HG03520 (cell line): ENCODE measurements around the gene NR3C1.

ENCODE experiments used
- ATAC-seq: cut with Tn5 transposase; IDR thresholded peaks from one replicate; pipeline ENCODE4 v1.9.1; 2021; ENCODE audit warnings: mild to moderate bottlenecking, moderate library complexity; ENCODE audit not compliant: unreplicated experiment

Gene NR3C1

DNA sequence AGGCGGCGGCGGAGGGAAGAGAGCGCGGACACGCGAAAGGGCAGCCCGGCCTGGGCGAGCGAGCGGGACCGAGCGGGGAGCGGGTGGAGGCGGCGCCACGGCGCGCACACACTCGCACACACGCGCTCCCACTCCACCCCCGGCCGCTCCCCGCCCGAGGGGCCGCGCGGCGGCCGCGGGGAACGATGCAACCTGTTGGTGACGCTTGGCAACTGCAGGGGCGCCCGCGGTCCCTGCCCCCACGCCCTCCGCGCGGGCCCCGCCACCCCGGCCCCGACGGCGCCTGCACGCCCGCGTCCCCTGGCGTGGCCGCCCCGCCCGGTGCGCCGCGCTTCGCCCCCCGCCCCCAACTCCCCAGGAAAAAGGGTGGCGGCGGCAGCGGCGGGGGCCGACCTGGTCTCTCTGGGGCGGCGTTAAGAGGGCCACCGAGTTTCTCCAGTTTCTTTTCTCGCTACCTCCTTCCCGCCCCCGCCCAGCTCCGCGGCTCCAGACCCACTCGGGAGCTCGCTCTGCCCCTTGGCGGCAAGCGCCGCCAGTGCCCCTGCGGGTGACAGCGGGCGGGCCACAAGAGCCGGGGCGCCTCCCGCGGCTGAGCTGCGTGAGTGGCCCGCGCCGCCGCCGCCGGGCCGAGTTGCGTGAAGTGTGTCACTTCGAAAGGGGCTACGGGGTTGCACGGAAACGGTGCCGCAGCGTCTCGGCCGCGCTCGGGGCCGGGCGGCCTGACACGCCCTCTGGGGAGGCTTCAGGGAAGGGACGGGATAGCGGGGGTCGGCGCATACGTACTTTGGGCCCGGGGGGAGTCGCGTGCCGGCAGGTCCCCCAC is at the start of gene NR3C1:
Gene NR3C1, minus strand, starts transcription at position 94 of the 823 bp plus-strand sequence. CDS start 2,847 bp downstream, outside the sequence.
- peak; percentile 54 for ATAC-seq

DNA sequence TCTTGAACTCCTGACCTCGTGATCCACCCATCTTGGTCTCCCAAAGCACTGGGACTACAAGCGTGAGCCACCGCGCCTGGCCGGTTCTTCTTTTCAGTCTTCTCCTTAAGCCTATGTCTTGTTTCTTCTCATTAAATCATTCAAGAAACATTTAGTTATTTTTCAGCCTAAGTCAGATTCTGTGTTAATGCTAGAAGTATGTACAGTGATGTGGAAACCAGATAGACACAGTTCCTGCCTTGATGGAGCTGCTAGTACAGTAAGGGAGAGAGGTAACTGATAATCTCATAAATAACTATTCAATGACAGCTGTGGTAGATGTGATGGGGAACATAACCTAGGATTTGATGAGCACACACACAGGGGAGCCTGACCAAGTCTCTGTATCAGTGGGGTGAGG is 46.3 kb upstream of the NR3C1 start:
- no peak for ATAC-seq

- no peak for ATAC-seq
Observed at GRCh38 chr5:143448518-143448917, 45.0 kb upstream of the NR3C1 start.

DNA sequence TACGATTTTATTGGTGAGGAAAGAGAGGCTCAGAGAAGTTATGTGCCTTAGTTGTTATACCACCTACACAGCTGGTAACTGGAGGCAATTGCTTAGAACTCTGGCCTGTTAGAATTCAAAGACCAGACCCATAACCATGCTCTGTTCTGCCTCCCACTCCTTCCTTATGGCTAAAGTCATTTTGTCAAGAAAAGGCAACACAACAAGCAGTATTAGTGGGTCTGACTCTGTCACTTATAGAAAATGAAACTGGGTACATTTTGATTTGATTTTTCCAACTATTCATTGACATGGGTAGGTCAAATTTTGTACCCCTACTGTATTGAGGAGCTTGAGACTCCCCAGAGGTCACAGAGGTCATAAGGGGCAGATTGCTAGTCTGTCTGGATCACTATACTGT is 44.5 kb upstream of the NR3C1 start:
- ATAC-seq: no peak

- peak; percentile 57 for ATAC-seq
Observed at GRCh38 chr5:143446535-143447226, 43.2 kb upstream of the NR3C1 start.

DNA sequence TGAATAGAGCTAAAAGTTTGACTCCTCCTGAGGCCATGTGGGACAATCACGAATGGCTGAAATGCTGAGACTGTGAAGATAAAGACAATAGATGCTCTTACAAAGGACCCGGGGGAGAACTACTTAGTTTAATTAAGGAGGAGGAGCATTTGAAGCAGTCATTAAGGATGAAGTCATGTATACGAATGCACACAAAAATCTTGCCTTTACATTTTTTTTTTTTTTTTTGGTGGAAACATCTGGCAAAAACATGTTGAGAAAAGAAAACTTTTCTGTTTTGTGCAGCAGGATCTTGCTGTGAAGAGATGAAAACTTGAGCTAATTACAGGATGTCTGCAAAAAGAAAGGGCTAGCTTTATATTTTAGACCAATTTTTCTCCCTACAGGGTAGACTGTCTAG is 42.3 kb upstream of the NR3C1 start:
- no peak for ATAC-seq

- ATAC-seq: no peak
Observed at GRCh38 chr5:143443330-143443729, 39.8 kb upstream of the NR3C1 start.

DNA sequence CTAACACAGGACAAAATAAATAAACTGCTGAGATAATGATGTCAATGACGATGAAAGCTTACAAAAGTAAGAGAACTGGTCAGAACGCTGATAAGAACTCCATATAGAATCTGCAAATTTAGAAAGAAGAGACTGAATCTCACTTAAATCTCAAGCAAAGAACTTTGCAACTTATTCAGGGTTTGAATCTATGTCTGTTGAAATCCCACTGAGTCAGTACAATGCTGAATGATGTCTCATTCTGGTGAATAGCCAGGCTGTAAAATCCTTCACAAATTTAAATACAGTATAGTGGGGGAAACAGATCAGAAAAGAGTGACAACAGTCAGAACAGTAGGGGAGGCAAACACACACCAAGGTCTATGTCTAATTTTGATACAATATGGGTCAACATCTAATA is 38.9 kb upstream of the NR3C1 start:
- no peak for ATAC-seq

- no peak for ATAC-seq
Observed at GRCh38 chr5:143440448-143441115, 37.1 kb upstream of the NR3C1 start.

DNA sequence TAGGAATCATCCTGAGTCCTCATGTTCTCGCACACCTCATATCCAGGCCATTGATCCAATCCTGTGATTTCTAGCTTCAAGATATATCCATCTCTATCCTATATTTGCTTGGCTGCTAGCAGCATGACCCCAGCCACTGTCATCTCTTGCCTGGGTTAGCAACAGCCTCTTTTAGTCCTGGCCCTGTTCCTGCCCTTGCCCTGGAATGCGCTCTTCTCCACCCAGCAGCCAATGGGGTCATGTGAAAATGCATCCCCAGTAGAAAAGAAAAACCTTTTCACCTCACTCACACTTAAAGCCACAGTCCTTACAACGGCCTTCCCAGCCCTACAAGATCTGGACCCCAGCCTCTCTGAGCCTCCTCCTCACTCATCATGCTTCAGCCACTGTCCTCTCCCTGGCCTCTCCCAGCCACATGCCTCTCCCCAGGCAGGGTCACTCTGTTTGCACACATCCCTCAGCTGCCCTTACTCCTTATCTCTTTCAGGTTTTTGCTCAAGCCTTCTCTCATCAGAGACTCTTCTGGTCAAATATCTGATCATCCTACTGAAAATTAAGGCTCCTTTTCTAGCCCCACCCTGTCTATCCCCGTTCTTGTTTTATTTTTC is 34.3 kb upstream of the NR3C1 start:
- ATAC-seq: no peak

DNA sequence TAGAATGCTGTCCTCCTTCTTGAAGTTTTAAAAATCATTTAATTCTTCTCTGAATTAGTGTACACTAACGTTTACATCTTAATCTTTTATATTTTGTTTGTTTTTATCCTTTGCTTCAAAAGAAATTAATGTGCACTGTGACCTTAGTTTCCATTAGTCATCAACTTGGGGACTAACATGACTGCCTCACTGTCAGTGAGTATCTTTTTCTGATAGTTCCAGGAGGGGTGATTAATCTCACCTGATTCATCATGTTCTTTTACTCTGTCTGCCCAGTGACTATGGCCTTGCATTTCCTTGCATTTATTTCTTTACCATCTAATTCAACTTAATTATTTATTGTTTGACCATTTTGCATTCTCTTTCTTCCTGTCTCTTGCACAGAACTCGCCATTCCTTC is 33.4 kb upstream of the NR3C1 start:
- ATAC-seq: no peak

DNA sequence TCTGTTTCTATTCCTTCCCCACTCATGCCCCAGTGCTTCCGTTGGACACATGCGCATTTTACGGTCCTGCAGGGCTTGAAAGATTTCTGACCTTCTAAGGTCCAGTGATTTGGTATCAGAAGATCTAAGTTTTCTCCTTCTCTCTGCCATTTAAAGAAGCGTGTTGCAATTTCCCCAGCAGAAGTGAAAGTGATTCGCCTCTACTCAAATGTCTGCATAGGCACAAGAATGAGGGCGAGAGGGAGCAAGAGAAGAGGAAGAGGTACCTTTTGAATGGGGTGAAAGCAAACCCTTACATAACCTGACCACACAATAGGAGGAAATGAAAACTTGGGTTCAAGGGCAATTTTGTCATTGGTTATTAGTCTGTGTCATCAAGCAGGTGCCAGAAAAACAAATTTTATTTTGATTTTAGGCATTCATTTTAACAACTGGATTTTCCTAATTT is 31.7 kb upstream of the NR3C1 start:
- peak; percentile 72 for ATAC-seq

GRCh38 chr5:143434261-143435209 is 31.0 kb upstream of the NR3C1 start:
- ATAC-seq: peak; percentile 32

DNA sequence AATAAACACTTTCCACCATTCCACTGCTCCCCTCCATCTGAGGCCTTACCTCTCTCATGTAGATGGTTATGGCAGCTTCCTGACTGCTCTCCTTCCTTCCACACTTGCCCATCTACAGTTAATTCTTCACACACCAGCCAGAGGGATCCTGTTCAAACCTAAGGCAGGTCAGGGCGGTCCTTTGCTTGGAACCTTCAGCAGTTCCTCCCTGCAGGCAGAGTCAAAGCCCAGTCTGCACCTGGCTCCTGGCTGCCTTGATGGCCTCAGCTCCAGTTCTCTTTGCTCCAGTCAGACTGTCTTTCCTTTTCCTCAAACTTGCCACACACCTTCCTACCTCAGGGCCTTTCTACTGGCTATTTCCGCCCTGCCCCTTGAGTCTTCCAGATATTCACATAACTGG is 30.2 kb upstream of the NR3C1 start:
- no peak for ATAC-seq

- peak; percentile 29 for ATAC-seq
Observed at GRCh38 chr5:143432658-143433239, 29.3 kb upstream of the NR3C1 start.

DNA sequence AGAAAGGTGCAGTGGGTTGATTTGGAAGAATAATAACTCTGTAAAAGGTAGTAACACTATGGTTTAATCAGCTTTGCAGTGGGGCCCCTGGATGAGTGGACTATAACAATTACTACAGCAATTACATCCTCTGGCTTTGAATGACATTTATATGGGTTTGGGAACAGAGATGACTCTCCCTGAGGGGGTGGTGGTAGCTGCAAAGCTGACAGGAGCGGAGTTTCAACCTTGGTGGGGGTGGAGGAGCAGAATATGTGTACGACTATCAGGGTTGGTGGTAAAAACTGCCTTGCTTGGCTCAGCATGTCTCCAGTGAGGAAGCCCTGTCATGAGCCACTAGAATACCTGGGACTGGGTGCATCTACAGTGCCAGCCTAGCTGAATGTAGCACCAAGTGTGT is 28.3 kb upstream of the NR3C1 start:
- ATAC-seq: no peak

DNA sequence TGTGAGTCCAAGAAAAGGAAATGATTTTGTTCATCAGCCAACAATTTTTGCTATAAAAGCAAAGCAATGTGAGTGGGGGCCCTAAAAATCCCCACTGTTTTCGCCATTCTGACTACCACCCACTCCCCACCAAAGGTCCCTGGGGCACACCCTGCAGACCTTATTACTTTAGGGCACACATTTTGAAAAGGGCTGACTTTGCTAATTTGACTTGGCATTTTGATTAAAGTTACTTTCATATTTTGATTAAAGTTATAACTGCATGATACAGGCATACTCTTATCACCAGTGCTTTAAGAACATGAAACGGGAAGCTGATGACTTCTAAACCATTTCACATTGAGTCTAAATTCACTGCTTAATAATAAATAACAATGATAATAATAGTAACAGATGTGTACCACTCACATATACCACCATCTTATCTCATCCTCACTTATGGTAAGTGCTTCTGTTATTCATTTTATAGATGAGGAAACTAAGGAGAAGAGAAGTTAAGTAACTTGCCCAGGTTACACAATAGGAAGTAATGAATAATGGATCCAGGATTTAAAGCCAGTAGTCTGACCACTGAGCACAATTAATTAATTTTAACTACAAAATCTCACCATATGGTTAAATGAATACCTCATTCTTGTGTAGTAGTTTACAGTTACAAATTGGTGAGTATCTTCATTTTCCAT is 25.4 kb upstream of the NR3C1 start:
- no peak for ATAC-seq

DNA sequence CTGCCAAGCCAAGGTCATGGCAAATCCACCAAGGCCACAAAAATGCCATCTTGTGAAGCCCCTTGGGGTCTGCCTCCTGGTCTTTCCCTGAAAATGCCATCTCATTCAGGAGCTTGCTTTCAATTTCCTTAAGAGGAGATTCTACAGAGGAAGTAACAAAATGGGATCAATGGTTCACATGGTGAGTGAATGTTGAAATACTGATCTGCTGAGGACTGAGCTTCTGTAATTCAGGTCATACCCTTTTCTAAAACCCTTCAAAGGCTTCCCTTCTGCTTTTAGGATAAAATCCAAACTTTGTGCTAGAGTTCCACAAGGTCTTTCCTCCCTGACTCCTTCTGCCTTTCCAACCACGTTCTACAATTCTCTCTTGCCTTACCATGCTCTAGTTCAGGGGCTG is 24.7 kb upstream of the NR3C1 start:
- no peak for ATAC-seq

DNA sequence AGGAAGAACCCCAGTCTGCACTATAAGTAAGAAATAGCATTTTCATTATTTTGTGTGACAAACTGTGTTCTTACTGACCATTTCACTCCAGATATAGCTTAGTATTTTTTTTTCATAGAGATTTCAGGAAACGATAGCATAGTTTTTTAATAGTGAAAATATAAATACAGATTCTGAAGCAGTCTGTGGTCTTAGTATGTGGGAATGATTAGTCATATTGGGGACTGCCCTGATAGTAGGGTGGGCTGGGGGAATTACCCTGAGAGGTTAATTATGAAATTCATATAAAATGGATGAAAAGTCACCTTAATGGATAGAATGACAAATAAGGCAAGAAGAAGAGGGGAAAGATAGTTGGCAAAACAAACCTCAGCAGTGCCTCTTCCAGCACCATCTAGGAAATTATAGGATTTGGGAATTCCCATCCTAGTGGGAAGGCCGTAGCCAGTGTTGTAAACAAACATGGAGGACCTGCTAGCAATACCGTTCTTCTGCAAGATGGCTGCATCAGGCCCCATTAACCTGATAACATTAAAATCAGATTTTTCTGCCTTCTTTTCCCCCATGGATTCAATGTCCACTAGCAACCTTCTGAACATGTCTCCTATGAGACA is 23.7 kb upstream of the NR3C1 start:
- ATAC-seq: peak; percentile 34
